Measurements from ENCODE around the gene PHF19. TPM values are rescaled to one million over a fixed set of nuclear protein-coding genes. Genes with fewer than 3 reads are reported as not detected.

Gene PHF19
- total RNA-seq, 5 donors from 2014 or later (not counting 1 experiment from before 2014, with no cell fraction given): 92.8 to 184 (median 166) TPM

- peaks cover 58 to 85% (median 77%) of the 10 kb centered on the region in 3 donors for H3K4me1 Mint-ChIP-seq
- no peak for ATAC-seq (replicated peaks in 1 of 4)
- H3K36me3 Mint-ChIP-seq: peaks cover 4% of the 10 kb centered on the region
- no peaks in the 10 kb centered on the region for H3K27me3 Mint-ChIP-seq
- Histone ChIP-seq H3K36me3 (ENCODE audit: control insufficient read depth in 2 of 2, extremely low read depth in 1 of 2, insufficient read depth in 1 of 2, low read length in 1 of 2) (no peaks in the 10 kb centered on the region), H3K27ac (ENCODE audit: low read length) (peak overlapping the region; percentile 96), H3K9me3 (no peaks in the 10 kb centered on the region), H3K4me1 (ENCODE audit: control insufficient read depth in 1 of 2, extremely low read depth in 1 of 2, insufficient read depth in 2 of 2, low read length in 2 of 2) (peaks cover 50 to 80% of the 10 kb centered on the region in 2 experiments), H3K4me3 (ENCODE audit: control insufficient read depth in 1 of 2, extremely low read depth in 1 of 2, low read length in 1 of 2) (no peak overlapping the region), H3K27me3 (replicated peaks in 1 of 2; ENCODE audit: control insufficient read depth in 2 of 2, extremely low read depth in 1 of 2, insufficient read depth in 2 of 2, low read length in 1 of 2) (no peaks in the 10 kb centered on the region)
- WGBS (ENCODE audit: insufficient coverage): 97% methylated on average over 58 of the region's 63 CpGs
- ChIA-PET CTCF (interaction anchor here in 1 of 2 donors (1.0 kb wide), 1 partner anchor 11 kb away, joined by 3 read pairs; no protein-coding TSS in a partner anchor), POLR2A (interaction anchor here in 1 of 2 donors (1.7 kb wide), 1 partner anchor 22 kb away, joined by 4 read pairs; no protein-coding TSS in a partner anchor)
- no peak overlapping the region for H3K4me3 Mint-ChIP-seq
- DNase-seq: no peak
- peaks cover 0 to 3% (median 0%) of the 10 kb centered on the region in 3 donors for H3K9me3 Mint-ChIP-seq
- H3K27ac Mint-ChIP-seq: peak overlapping the region; percentile 98
Observed at GRCh38 chr9:120894321-120895148, 17.5 kb upstream of the PHF19 start.

- POLR2A ChIA-PET: no interaction called here
- Histone ChIP-seq H3K27me3 (replicated peaks in 1 of 2; ENCODE audit: control insufficient read depth in 2 of 2, extremely low read depth in 1 of 2, insufficient read depth in 2 of 2, low read length in 1 of 2) (no peaks in the 10 kb centered on the region), H3K4me3 (ENCODE audit: control insufficient read depth in 1 of 2, extremely low read depth in 1 of 2, low read length in 1 of 2) (no peak overlapping the region), H3K4me1 (ENCODE audit: control insufficient read depth in 1 of 2, extremely low read depth in 1 of 2, insufficient read depth in 2 of 2, low read length in 2 of 2) (peaks cover 50 to 86% of the 10 kb centered on the region in 2 experiments), H3K9me3 (no peaks in the 10 kb centered on the region), H3K36me3 (ENCODE audit: control insufficient read depth in 2 of 2, extremely low read depth in 1 of 2, insufficient read depth in 1 of 2, low read length in 1 of 2) (no peaks in the 10 kb centered on the region), H3K27ac (ENCODE audit: low read length) (peak overlapping the region; percentile 96)
- peak overlapping the region; percentile 98 for H3K27ac Mint-ChIP-seq
- peak overlapping the region in 1 of 3 donors; percentile 69 for H3K4me3 Mint-ChIP-seq
- H3K4me1 Mint-ChIP-seq: peaks cover 62 to 91% (median 85%) of the 10 kb centered on the region in 3 donors
- ATAC-seq (replicated peaks in 1 of 4) (no peak), DNase-seq (no peak)
- H3K36me3 Mint-ChIP-seq: peaks cover 4% of the 10 kb centered on the region
- peaks cover 0 to 3% (median 0%) of the 10 kb centered on the region in 3 donors for H3K9me3 Mint-ChIP-seq
- whole genome bisulfite sequencing (ENCODE audit: insufficient coverage): 74% methylated on average over 3 of the region's 13 CpGs
- CTCF ChIA-PET: interaction anchor here (1.0 to 1.1 kb wide), 2 partner anchors 10 to 38 kb away, joined by 3 to 4 read pairs; no protein-coding TSS in a partner anchor
- H3K27me3 Mint-ChIP-seq: no peaks in the 10 kb centered on the region
Observed at GRCh38 chr9:120893611-120894307, 16.8 kb upstream of the PHF19 start.

- ATAC-seq (replicated peaks in 1 of 4) (peak; percentile 50 to 62 (median 58)), DNase-seq (peak in 25 of 35 experiments; percentile 37 to 79 (median 51))
- 100% methylated on average over 1 of the region's 6 CpGs for WGBS (ENCODE audit: insufficient coverage)
- H3K4me1 Mint-ChIP-seq: peaks cover 64 to 90% (median 85%) of the 10 kb centered on the region in 3 donors
- peak overlapping the region; percentile 96 for H3K27ac ChIP-seq (ENCODE audit: low read length)
- POLR2A ChIA-PET: interaction anchor here in 1 of 2 donors (1.4 kb wide), 1 partner anchor 32 kb away, joined by 4 read pairs; no protein-coding TSS in a partner anchor
- peaks cover 4% of the 10 kb centered on the region for H3K36me3 Mint-ChIP-seq
- H3K9me3 ChIP-seq: no peaks in the 10 kb centered on the region
- H3K36me3 ChIP-seq (ENCODE audit: control insufficient read depth in 2 of 2, extremely low read depth in 1 of 2, insufficient read depth in 1 of 2, low read length in 1 of 2): no peaks in the 10 kb centered on the region
- peaks cover 0 to 3% (median 0%) of the 10 kb centered on the region in 3 donors for H3K9me3 Mint-ChIP-seq
- peak overlapping the region in 2 of 3 donors; percentile 64 to 69 for H3K4me3 Mint-ChIP-seq
- H3K27me3 ChIP-seq (replicated peaks in 1 of 2; ENCODE audit: control insufficient read depth in 2 of 2, extremely low read depth in 1 of 2, insufficient read depth in 2 of 2, low read length in 1 of 2): no peaks in the 10 kb centered on the region
- peaks cover 50 to 93% of the 10 kb centered on the region in 2 experiments for H3K4me1 ChIP-seq (ENCODE audit: control insufficient read depth in 1 of 2, extremely low read depth in 1 of 2, insufficient read depth in 2 of 2, low read length in 2 of 2)
- no peak overlapping the region for H3K4me3 ChIP-seq (ENCODE audit: control insufficient read depth in 1 of 2, extremely low read depth in 1 of 2, low read length in 1 of 2)
- peak overlapping the region; percentile 98 for H3K27ac Mint-ChIP-seq
- CTCF ChIA-PET: interaction anchor here (0.7 to 2.8 kb wide), 6 partner anchors 9 to 39 kb away, joined by 3 to 26 read pairs (median 4); no protein-coding TSS in a partner anchor
- H3K27me3 Mint-ChIP-seq: no peaks in the 10 kb centered on the region
Observed at GRCh38 chr9:120892748-120893610, 16.0 kb upstream of the PHF19 start.

GRCh38 chr9:120891884-120892747, 15.1 kb upstream of the PHF19 start:
- Histone ChIP-seq H3K36me3 (ENCODE audit: control insufficient read depth in 2 of 2, extremely low read depth in 1 of 2, insufficient read depth in 1 of 2, low read length in 1 of 2) (no peaks in the 10 kb centered on the region), H3K9me3 (no peaks in the 10 kb centered on the region), H3K4me3 (ENCODE audit: control insufficient read depth in 1 of 2, extremely low read depth in 1 of 2, low read length in 1 of 2) (no peak overlapping the region), H3K4me1 (ENCODE audit: control insufficient read depth in 1 of 2, extremely low read depth in 1 of 2, insufficient read depth in 2 of 2, low read length in 2 of 2) (peaks cover 47 to 88% of the 10 kb centered on the region in 2 experiments), H3K27me3 (replicated peaks in 1 of 2; ENCODE audit: control insufficient read depth in 2 of 2, extremely low read depth in 1 of 2, insufficient read depth in 2 of 2, low read length in 1 of 2) (no peaks in the 10 kb centered on the region), H3K27ac (ENCODE audit: low read length) (peak overlapping the region; percentile 96)
- H3K27ac Mint-ChIP-seq: peak overlapping the region; percentile 98
- DNase-seq (peak in 6 of 35 experiments; percentile 37 to 62 (median 46)), ATAC-seq (replicated peaks in 1 of 4) (peak; percentile 13 to 43 (median 34))
- CTCF ChIA-PET: interaction anchor here (0.7 to 3.6 kb wide), 7 partner anchors 20 to 44 kb away, joined by 3 to 26 read pairs (median 5); partner anchors contain the start of gene TRAF1 (in 1 of the 2)
- H3K36me3 Mint-ChIP-seq: peaks cover 4% of the 10 kb centered on the region
- H3K27me3 Mint-ChIP-seq: no peaks in the 10 kb centered on the region
- WGBS (ENCODE audit: insufficient coverage): 26% methylated on average over 5 of the region's 15 CpGs
- POLR2A ChIA-PET: interaction anchor here (0.9 to 1.8 kb wide), 5 partner anchors 13 to 33 kb away, joined by 3 to 8 read pairs (median 4); no protein-coding TSS in a partner anchor
- peak overlapping the region; percentile 64 to 69 (median 67) for H3K4me3 Mint-ChIP-seq
- peaks cover 0 to 3% (median 0%) of the 10 kb centered on the region in 3 donors for H3K9me3 Mint-ChIP-seq
- H3K4me1 Mint-ChIP-seq: peaks cover 64 to 88% (median 83%) of the 10 kb centered on the region in 3 donors

- Histone ChIP-seq H3K4me3 (ENCODE audit: control insufficient read depth in 1 of 2, extremely low read depth in 1 of 2, low read length in 1 of 2) (no peak overlapping the region), H3K36me3 (ENCODE audit: control insufficient read depth in 2 of 2, extremely low read depth in 1 of 2, insufficient read depth in 1 of 2, low read length in 1 of 2) (no peaks in the 10 kb centered on the region), H3K27ac (ENCODE audit: low read length) (peak overlapping the region; percentile 96), H3K4me1 (ENCODE audit: control insufficient read depth in 1 of 2, extremely low read depth in 1 of 2, insufficient read depth in 2 of 2, low read length in 2 of 2) (peaks cover 42 to 81% of the 10 kb centered on the region in 2 experiments), H3K27me3 (replicated peaks in 1 of 2; ENCODE audit: control insufficient read depth in 2 of 2, extremely low read depth in 1 of 2, insufficient read depth in 2 of 2, low read length in 1 of 2) (no peaks in the 10 kb centered on the region), H3K9me3 (no peaks in the 10 kb centered on the region)
- WGBS (ENCODE audit: insufficient coverage): 15% methylated on average over 4 of the region's 10 CpGs
- Mint-ChIP-seq H3K27ac (peak overlapping the region; percentile 98), H3K9me3 (peaks cover 0 to 3% (median 0%) of the 10 kb centered on the region in 3 donors), H3K36me3 (no peaks in the 10 kb centered on the region), H3K27me3 (no peaks in the 10 kb centered on the region), H3K4me3 (peak overlapping the region; percentile 64 to 69 (median 67)), H3K4me1 (peaks cover 64 to 85% (median 79%) of the 10 kb centered on the region in 3 donors)
- POLR2A ChIA-PET: interaction anchor here (0.9 to 1.8 kb wide), 5 partner anchors 14 to 34 kb away, joined by 3 to 8 read pairs (median 4); no protein-coding TSS in a partner anchor
- peak in 30 of 35 experiments; percentile 43 to 76 (median 57) for DNase-seq
- ATAC-seq (replicated peaks in 1 of 4): peak; percentile 64 to 71 (median 70)
- CTCF ChIA-PET: interaction anchor here (1.1 to 3.6 kb wide), 5 partner anchors 23 to 45 kb away, joined by 3 to 26 read pairs (median 8); partner anchors contain the start of gene TRAF1 (in 1 of the 2)
Observed at GRCh38 chr9:120891245-120891883, 14.4 kb upstream of the PHF19 start.

Measured in T-cell (primary cell).